ENCODE measurements around the gene WDR11.

Gene WDR11, protein sequence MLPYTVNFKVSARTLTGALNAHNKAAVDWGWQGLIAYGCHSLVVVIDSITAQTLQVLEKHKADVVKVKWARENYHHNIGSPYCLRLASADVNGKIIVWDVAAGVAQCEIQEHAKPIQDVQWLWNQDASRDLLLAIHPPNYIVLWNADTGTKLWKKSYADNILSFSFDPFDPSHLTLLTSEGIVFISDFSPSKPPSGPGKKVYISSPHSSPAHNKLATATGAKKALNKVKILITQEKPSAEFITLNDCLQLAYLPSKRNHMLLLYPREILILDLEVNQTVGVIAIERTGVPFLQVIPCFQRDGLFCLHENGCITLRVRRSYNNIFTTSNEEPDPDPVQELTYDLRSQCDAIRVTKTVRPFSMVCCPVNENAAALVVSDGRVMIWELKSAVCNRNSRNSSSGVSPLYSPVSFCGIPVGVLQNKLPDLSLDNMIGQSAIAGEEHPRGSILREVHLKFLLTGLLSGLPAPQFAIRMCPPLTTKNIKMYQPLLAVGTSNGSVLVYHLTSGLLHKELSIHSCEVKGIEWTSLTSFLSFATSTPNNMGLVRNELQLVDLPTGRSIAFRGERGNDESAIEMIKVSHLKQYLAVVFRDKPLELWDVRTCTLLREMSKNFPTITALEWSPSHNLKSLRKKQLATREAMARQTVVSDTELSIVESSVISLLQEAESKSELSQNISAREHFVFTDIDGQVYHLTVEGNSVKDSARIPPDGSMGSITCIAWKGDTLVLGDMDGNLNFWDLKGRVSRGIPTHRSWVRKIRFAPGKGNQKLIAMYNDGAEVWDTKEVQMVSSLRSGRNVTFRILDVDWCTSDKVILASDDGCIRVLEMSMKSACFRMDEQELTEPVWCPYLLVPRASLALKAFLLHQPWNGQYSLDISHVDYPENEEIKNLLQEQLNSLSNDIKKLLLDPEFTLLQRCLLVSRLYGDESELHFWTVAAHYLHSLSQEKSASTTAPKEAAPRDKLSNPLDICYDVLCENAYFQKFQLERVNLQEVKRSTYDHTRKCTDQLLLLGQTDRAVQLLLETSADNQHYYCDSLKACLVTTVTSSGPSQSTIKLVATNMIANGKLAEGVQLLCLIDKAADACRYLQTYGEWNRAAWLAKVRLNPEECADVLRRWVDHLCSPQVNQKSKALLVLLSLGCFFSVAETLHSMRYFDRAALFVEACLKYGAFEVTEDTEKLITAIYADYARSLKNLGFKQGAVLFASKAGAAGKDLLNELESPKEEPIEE

GRCh38 chr10:120850911-120851865 lies at the start of gene WDR11:
Gene WDR11 (plus strand): TSS chr10:120851362. CDS start chr10:120851421, 59 bp downstream.
- DNase-seq (ENCODE audit: low spot score): peak; percentile 95

- no peak for DNase-seq (ENCODE audit: low spot score)
Observed at GRCh38 chr10:120802935-120803334, 48.2 kb upstream of the WDR11 start.

DNA sequence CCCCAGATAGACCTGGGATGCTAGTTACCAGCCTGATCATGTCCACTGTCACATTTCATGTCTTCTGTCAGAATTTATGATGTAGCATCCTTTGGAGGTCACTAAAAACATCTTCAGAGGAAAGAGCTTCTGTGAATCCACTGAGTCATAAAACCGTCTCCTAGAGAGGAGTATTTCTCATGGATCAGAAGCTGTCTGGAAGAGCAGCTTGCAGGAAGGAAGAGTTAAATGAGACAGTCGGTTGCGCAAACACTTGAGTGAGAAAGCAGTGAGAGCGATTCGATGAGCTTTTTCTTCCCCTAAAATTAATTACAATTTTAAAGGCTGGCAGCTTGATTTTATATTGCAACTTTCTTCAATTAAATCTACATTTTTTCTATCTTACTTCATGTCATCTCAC lies 47.2 kb upstream of the WDR11 start:
- no peak for DNase-seq (ENCODE audit: low spot score)

DNA sequence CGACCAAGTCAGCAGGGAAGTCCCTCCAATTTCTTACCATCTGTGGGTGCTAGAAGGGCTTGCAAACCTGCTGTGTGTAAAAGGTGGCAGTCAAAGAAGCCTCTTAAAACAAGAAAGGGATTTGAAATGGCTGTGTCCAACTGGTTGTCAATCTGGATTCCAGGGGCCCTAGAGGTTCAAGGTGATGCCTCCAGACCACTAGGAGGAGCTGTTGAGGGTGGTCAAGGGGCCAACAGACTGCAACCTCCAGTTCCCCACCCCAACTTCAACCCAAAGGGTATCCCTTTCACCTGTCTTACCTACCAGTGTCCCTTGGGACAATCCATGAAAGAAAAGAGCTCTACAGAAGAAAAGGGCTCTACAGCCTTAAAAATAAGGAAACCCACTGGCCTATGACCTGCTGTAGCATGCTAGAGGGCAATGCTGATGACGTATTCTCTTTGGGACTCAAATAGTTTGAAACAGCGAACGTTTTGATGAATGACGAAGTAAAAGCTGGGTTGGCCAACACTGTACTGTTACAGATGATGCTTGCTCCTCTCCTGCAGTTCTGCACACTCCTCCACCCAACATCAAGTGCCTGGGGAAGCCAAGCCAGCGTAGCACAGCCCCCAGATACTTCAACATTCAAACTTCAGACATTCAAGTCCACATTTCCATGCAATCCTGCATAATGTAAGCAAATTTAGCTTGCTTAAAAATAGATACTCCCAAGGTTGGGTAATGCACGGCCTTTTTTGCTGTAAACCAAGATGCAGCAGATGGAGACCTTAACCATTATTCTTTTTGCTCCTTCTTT lies 45.9 kb upstream of the WDR11 start:
- no peak for DNase-seq (ENCODE audit: low spot score)

GRCh38 chr10:120806081-120806480 lies 45.1 kb upstream of the WDR11 start:
- no peak for DNase-seq (ENCODE audit: low spot score)

DNA sequence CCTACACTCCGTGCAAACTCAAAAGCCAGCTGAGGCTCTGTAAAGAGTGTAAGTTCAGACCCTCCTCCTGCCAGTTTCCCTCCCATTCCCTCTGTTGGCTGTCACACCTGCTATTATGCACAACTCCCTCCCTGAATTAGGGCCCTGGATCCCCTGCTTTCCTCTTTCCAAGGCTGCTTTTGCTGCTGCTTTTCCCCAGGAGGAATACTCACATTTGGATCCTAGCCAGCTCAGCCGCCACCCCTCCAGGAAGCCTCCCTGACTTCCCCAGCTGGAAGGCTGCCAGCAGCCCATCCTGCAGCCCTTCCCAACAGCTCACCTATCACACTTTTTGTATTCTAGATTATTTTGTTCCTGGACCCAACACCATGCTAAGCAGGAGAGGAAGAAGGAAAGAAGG lies 40.9 kb upstream of the WDR11 start:
- no peak for DNase-seq (ENCODE audit: low spot score)

DNA sequence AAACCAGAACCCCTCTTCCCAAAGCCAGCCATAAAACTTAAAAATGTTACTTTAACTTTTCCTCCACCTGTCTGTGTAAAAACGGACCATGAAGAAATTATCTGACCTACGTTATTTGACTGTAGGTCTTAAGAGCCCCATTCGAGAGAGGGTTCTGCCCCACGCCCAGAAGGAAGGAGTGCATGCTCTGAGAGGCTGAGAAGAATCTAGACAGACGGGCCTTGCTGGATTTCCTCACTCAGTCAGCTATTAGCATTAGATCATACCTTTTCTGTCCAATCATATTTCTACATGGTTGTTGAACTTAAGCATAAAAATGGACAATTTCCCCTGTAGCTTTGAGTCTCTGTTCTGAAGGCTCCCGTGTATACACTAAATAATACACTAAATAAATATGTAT lies 38.1 kb upstream of the WDR11 start:
- no peak for DNase-seq (ENCODE audit: low spot score)

DNA sequence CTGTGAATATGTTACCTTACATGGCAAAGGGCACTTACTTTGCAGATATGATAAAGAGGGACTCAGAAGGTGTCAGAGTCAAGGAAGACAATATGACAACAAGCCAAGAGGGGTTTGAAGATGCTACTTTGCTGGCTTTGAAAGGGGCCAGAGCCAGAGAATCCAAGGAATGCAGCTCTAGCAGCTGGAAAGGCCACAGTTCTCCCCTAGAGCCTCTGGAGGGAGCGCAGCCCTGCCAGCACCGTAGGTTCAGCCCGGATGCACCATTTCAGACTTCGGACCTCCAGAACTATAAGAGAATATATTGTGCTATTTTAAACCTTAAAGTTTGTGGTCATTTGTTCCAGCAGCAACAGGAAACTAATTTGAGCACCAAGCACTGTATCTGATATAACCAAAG lies 32.9 kb upstream of the WDR11 start:
- DNase-seq (ENCODE audit: low spot score): no peak

DNA sequence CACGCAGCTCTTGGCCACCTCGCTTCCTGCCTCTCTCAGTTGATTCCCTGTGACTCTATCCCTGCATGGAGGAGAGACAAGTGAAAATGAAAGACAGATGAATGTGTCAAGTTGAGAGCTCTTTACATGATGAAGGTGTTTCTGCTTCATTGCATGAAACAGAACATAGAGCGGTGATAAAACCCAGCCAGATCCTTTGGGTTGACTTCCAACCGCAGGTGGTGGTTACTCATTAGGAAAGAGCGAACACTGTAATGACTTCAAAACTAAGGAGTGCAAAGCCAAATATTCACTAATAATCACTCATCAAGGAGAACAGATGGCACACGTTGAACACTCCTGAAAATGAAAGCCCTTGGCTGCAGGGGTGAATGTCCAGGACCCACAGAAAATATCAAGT lies 31.8 kb upstream of the WDR11 start:
- DNase-seq (ENCODE audit: low spot score): peak; percentile 72

DNA sequence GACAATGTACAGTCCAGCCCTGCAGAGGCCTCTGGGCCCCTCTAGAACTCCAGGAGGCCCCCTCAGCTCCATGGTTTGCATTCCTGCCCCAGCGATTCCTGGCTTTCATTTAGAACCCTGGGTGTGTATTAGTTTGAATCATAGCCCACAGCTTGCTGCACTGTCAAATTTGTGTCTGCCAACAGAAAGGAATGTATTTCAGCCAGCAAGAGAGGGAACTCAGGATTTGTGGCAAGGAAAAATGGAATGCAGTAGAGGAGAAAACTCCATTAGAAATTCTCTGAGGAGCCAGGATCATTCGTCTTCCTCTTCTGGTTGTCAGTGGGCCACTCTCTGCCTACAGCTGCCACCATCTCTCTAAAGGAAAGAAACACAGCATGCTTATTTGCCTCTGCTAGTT lies 27.9 kb upstream of the WDR11 start:
- DNase-seq (ENCODE audit: low spot score): no peak

DNA sequence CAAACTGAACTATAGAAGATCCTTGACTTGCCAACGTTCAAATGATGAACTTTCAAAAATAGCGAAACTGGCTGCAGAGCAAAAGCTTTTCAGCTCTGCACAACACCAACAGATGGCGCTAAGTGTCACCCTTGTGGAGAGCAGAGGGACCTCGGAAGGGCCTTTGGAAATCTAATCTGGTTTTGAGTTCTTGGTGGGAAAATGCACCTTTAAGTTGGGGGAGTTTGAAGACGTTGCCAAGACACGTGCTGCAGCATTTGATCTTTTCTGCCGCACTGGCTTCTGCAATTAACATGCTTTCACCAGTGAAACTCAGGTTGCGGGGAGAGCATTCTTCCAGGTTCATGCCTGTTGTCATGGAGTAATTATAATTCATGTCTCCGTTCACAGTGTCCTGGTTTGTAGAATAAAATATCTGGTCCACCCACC lies 26.3 kb upstream of the WDR11 start:
- DNase-seq (ENCODE audit: low spot score): peak; percentile 39

DNA sequence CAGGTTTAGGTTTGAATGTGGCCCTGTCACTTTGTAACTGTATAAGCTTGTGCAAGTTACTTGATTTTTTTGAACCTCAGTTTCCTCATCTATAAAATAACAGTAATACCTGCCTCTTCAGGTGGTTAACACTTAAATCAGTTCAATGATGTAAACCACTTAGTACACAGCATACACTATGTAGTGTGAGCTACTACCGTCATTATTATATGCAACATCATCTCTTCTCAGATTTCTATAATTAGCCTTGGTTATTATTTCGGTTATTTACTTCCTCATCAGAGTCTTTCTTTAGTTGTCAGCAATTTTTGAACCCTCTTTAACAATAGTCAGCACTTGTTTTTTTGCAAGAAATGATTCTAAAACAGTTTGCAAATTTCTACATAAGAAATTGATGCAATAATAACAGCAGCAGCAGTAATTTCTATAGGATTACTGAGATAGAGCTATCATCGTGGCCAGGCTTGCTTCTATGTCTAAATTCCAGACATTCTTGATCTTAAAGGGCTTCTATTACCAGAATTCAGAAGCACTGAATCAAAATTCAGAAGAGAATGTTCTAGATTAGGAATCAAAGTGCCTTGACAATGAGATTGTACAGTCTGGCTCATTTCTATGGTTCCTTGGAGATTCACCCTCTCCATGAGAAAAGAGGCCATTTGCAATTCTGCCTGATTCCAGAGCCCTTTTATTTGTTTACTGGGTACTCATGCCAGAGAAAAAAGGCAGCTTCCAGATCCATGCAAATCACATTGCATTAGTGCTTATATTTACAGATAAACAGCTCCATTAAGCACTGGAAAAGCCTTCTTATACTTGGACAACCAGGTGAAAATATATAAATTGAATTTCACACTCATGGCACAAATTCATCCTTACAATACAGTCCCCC lies 25.0 kb upstream of the WDR11 start:
- no peak for DNase-seq (ENCODE audit: low spot score)

DNA sequence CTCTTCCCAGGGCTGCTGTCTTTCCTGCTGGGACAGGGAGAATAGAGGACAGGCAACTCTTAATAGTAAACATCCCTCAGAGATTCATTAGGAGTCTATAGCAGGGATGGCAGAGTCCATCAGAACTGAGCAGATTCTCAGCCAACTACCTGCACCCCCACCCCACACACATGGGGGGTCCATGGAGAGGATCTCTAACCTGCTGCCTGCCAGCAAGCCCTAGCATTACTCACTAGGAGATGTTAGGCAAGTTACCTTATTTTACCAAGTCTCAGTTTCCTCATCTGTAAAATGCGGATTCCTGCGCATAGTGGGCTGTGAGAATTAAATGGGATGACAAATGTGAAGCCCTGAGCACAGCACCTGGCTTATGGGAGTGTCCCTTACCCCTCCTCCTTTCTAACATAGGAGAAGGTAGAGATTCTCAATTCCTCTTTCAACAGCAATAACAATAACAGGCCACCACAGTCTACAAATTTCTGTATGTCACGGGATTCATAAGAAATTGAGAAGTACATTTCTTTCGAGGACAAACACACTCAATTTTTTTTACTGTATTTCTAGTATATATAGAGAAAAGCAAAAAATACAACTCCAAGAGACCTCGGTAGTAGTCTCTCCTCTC lies 23.8 kb upstream of the WDR11 start:
- no peak for DNase-seq (ENCODE audit: low spot score)

DNA sequence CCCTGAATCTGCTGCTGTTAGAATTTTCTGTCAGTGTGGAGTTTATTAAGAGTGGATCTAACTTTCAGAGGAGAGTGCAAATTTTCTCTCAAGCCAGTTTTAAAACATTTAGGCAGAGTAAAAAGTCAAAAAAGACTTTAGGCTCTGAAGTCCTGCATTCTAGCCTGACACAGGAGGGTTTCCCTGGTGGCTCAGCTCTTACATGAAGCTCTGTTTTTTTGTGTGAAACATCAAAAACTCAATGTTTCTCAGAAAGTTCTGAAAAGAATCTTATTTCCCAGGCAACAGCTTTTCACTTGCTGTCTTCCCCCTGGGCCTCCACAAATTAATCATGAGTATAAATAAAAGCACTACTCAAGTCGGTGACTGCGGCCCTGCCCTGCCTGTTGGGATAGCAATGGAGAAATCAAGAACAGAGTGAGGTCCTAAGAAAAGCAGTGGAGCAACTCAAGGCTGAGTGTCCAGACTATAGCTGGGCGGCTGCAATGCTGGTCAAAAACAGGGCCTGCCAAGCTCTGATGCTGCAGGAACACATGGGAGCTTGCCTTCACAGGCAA lies 22.3 kb upstream of the WDR11 start:
- DNase-seq (ENCODE audit: low spot score): peak; percentile 9

- no peak for DNase-seq (ENCODE audit: low spot score)
Observed at GRCh38 chr10:120832106-120832505, 19.1 kb upstream of the WDR11 start.

DNA sequence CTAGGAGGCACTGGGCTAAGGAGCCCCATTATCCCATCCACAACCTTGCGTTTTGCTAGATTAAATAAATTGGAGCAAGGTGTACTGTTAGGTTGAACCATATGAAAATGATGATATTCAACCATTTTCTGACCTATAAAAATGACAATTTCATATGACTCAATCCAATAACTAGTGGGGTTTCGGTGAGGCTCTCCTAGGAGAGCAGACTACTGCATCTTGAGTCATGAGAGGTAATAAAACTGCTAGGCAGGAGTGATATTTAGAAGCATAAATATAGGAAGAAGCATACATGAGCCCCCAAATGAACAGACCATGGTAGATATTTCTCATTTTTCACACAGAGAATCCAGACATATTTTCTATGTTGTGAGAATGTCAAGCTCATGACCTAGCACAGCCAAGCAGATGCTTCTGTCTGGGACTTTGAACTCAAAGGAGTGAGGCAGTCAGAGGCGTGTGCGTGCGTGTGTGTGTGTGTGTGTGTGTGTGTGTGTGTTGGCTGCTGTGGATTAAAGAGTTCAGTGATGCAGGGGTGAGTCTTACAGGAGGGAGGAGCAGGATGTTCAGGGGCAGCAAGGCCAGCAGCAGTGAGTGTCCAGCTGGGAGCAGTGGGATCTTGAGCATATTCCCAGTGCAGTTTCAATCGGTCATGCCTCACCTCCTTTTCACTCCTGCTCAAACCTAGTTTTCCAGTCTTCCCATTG lies 17.8 kb upstream of the WDR11 start:
- DNase-seq (ENCODE audit: low spot score): no peak

DNA sequence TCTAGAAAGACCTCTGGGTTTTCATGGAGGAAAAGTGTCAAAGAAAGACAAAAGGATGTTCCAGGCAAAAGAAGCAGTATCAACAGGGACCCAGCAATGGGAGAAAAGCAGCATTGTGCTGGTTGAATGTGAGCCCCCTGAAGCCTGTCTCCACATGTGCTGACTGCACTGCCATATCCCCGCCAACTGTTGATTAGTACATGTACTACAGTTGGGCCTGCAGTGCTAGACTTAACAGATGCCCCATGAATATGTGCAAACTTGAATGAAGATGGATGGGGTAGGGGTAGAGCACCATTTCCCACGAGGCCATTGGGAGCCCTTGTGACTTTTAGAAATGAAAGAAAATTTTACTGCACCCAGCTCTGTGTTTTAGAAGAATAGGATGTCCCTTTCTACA lies 15.6 kb upstream of the WDR11 start:
- no peak for DNase-seq (ENCODE audit: low spot score)

- DNase-seq (ENCODE audit: low spot score): no peak
Observed at GRCh38 chr10:120838941-120839340, 12.2 kb upstream of the WDR11 start.

Data from cerebellar cortex (tissue), 1 donor.